OCI-LY7 (cell line): ENCODE data around the gene PRDM2. TPM values are rescaled to one million over a fixed set of nuclear protein-coding genes. Genes with fewer than 3 reads are reported as not detected.

Source experiments
- BruUV-seq: library from RNA; stranded (reverse); fragments of 400-500 nt; replicated peaks from 2 replicates; lab custom pipeline; 2021; lab: Mats Ljungman, UMichigan
- CTCF ChIA-PET: fragments of 300-600 bp; sonication (Branson Sonifier 250); formaldehyde crosslinking; loops from one replicate; lab custom pipeline; 2022; ENCODE audit warnings: antibody characterized with exemption; ENCODE audit not compliant: unreplicated experiment; lab: Charles Lee
- POLR2A ChIA-PET: fragments of 300-600 bp; sonication (Branson Sonifier 250); formaldehyde crosslinking; loops from one replicate; lab custom pipeline; 2022; ENCODE audit warnings: antibody characterized with exemption; lab: Charles Lee
- DNase-seq: peaks from one replicate; pipeline ENCODE4 v3.0.0-alpha.2; 2015; ENCODE audit warnings: low spot score
- H2AFZ ChIP-seq: fragments of 200-600 bp; sonication (generic), shearing (Covaris generic); 2 replicates; pipeline ENCODE4 v1.6.1; 2014; ENCODE audit warnings: mild to moderate bottlenecking, antibody characterized with exemption, low read length, moderate library complexity
- H3K27ac ChIP-seq: fragments of 200-600 bp; sonication (generic); 2 replicates; pipeline ENCODE4 v1.5.1; 2014; ENCODE audit warnings: mixed run types, low read depth, mild to moderate bottlenecking, moderate library complexity, low read length, inconsistent platforms; ENCODE audit not compliant: poor library complexity, severe bottlenecking
- H3K36me3 ChIP-seq: fragments of 200-600 bp; sonication (generic); 2 replicates; pipeline ENCODE4 v1.6.1; 2014; ENCODE audit warnings: mild to moderate bottlenecking, antibody characterized with exemption, low read length, moderate library complexity, mixed read lengths; ENCODE audit not compliant: insufficient read depth
- H3K4me1 ChIP-seq: fragments of 200-600 bp; sonication (generic); 2 replicates; pipeline ENCODE4 v1.5.1; 2014; ENCODE audit warnings: mild to moderate bottlenecking, low read length; ENCODE audit not compliant: insufficient read depth, poor library complexity, severe bottlenecking
- H3K4me2 ChIP-seq: fragments of 200-600 bp; sonication (generic); 2 replicates; pipeline ENCODE4 v1.6.1; 2014; ENCODE audit warnings: mild to moderate bottlenecking, low read length
- H3K4me3 ChIP-seq: fragments of 200-600 bp; sonication (generic); 2 replicates; pipeline ENCODE4 v1.5.1; 2014; ENCODE audit warnings: mild to moderate bottlenecking, low read depth, low read length; ENCODE audit not compliant: poor library complexity, severe bottlenecking
- H3K79me2 ChIP-seq: fragments of 200-600 bp; sonication (generic); 2 replicates; pipeline ENCODE4 v1.6.1; 2016; ENCODE audit warnings: low read depth, mild to moderate bottlenecking, low read length, moderate library complexity, mixed read lengths; ENCODE audit not compliant: insufficient read depth
- H3K9me2 ChIP-seq: fragments of 200-600 bp; sonication (generic); 2 replicates; pipeline ENCODE4 v1.6.1; 2016; ENCODE audit warnings: mild to moderate bottlenecking, low read length, mixed read lengths; ENCODE audit not compliant: insufficient read depth
- H3K9me3 ChIP-seq: fragments of 200-600 bp; sonication (generic); 2 replicates; pipeline ENCODE4 v1.6.1; 2014; ENCODE audit warnings: mild to moderate bottlenecking, mixed run types, low read length, mixed read lengths
- H4K20me1 ChIP-seq: fragments of 200-600 bp; sonication (generic); 2 replicates; pipeline ENCODE4 v1.6.1; 2014; ENCODE audit warnings: mild to moderate bottlenecking, antibody characterized with exemption, low read length, moderate library complexity, mixed read lengths; ENCODE audit not compliant: insufficient read depth
- EZH2phosphoT487 ChIP-seq: fragments of 200-600 bp; sonication (generic); IDR thresholded peaks from 2 replicates; pipeline ENCODE4 v1.6.1; 2018; ENCODE audit warnings: low read depth, borderline replicate concordance, mild to moderate bottlenecking, mixed run types, antibody characterized with exemption, low read length, moderate library complexity, mixed read lengths
- intact Hi-C: fragments of 100-400 bp; cut with micrococcal nuclease; formaldehyde crosslinking; loops from one replicate; pipeline ENCODE4 v1.10.0; 2022; ENCODE audit not compliant: unreplicated experiment
- total RNA-seq, 2 experiments: library from RNA; depleted of rRNA in 1 of 2; stranded (reverse); fragments of >200 nt in 1 of 2; shearing (Covaris generic) in 1 of 2; gene quantifications; 2 replicates each; pipeline ENCODE4 v1.2.3, GENCODE V29; 2014 to 2022
- TF ChIP-seq, protein P1 (sequence below): fragments of 200-600 bp; sonication (generic); conservative IDR thresholded peaks from 2 replicates; pipeline ENCODE4 v1.5.1; 2014; ENCODE audit warnings: mild to moderate bottlenecking, antibody characterized with exemption, low read length, moderate library complexity, mixed read lengths

PRDM2 gene
- total RNA-seq, 2 experiments from 2014 or later, result 38.7 to 98.2 TPM

DNA sequence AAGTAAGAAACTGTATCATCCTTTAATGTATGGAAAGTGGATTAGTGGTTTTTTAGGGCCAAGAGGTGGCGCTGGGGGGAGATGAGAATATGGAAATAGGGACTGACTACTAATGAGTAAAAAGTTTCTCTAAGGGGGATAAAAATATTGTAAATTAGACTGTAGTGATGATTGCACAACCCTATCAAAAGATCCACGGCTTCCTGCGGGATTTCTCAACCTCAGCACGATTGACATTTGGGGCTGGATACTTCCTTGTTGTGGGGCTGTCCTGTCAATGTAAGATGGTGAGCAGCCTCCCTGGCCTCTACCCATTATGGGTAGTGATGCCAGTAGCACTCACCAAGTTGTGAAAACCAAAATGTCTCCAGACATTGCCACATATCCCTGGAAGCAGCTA is 36.0 kb upstream of the PRDM2 start:
- intact Hi-C loops, result loop anchor here (2.0 kb wide), 1 partner anchor 297 kb away; no protein-coding TSS in a partner anchor
- no peaks in the 10 kb centered on the region for H3K9me3 ChIP-seq
- no peak overlapping the region for H3K4me3 ChIP-seq
- peak overlapping the region; percentile 56; the same call in 1 of the 2 replicates for H2AFZ ChIP-seq
- ChIA-PET CTCF (no interaction called here), POLR2A (no interaction called here)
- no peaks in the 10 kb centered on the region for H3K36me3 ChIP-seq
- no peaks in the 10 kb centered on the region for H3K79me2 ChIP-seq
- H3K27ac ChIP-seq, result no peak overlapping the region
- BruUV-seq, result no TSS peak
- H3K9me2 ChIP-seq, result no peaks in the 10 kb centered on the region
- TF ChIP-seq EZH2phosphoT487, result no peak
- TF ChIP-seq, protein P1, sequence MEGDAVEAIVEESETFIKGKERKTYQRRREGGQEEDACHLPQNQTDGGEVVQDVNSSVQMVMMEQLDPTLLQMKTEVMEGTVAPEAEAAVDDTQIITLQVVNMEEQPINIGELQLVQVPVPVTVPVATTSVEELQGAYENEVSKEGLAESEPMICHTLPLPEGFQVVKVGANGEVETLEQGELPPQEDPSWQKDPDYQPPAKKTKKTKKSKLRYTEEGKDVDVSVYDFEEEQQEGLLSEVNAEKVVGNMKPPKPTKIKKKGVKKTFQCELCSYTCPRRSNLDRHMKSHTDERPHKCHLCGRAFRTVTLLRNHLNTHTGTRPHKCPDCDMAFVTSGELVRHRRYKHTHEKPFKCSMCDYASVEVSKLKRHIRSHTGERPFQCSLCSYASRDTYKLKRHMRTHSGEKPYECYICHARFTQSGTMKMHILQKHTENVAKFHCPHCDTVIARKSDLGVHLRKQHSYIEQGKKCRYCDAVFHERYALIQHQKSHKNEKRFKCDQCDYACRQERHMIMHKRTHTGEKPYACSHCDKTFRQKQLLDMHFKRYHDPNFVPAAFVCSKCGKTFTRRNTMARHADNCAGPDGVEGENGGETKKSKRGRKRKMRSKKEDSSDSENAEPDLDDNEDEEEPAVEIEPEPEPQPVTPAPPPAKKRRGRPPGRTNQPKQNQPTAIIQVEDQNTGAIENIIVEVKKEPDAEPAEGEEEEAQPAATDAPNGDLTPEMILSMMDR, result peak; percentile 63
- no peak overlapping the region for H3K4me2 ChIP-seq
- H3K4me1 ChIP-seq, result peaks cover 55% of the 10 kb centered on the region
- no peak for DNase-seq
- H4K20me1 ChIP-seq, result no peaks in the 10 kb centered on the region

DNA sequence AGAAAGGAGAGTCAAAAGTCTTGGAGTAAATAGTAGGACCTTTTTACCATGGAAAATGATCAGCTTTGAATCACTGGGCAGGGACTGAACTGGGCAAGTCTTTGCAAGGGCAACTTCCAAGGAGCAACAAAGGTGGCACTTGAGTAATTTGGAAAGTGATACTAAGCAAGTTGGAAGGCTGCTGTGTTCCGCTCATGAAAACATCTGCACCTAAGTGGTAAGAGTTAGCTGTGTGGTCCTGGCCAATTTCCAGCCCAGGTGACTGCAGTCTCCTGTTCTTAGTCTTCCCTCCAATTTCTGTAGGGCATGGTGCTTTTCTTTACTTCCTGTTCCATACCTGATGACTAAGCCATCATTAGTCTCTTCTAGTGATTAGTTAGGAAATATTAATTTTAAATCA is 35.5 kb upstream of the PRDM2 start:
- Histone ChIP-seq H3K4me1 (peaks cover 55% of the 10 kb centered on the region), H3K9me2 (no peaks in the 10 kb centered on the region), H3K79me2 (no peaks in the 10 kb centered on the region), H3K36me3 (no peaks in the 10 kb centered on the region), H3K9me3 (no peaks in the 10 kb centered on the region), H3K27ac (no peak overlapping the region), H2AFZ (peak overlapping the region; percentile 56; the same call in 1 of the 2 replicates), H3K4me2 (no peak overlapping the region), H3K4me3 (no peak overlapping the region), H4K20me1 (no peaks in the 10 kb centered on the region)
- no TSS peak for BruUV-seq
- CTCF ChIA-PET, result interaction anchor here (1.0 to 2.1 kb wide), 2 partner anchors 61 to 149 kb away, joined by 3 to 8 read pairs; no protein-coding TSS in a partner anchor
- POLR2A ChIA-PET, result interaction anchor here (1.0 kb wide), 1 partner anchor 61 kb away, joined by 3 read pairs; no protein-coding TSS in a partner anchor
- no peak for TF ChIP-seq EZH2phosphoT487
- TF ChIP-seq, protein P1, result no peak
- DNase-seq, result no peak
- intact Hi-C loops, result loop anchor here (2.0 kb wide), 1 partner anchor 296 kb away; no protein-coding TSS in a partner anchor

DNA sequence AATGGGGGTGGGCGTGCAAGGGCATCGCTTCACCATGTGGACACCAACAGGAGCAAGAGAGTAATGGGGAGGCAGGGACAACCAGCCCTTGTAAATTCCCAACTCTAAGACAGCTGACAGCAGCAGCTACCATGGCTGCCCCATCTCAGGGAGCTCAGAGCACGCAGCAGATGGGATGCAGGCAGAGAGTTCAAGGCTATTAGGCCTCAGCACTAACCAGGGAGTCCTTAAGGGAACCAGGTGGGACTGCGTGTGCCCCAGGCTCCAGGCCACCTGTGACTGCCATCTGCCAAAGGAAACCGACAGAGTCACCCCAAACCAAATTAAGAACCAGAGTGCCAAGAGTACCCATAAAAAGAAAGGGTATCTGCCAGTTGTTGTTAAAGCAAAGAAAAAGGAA is 33.7 kb upstream of the PRDM2 start:
- CTCF ChIA-PET, result interaction anchor here (2.1 kb wide), 1 partner anchor 60 kb away, joined by 8 read pairs; no protein-coding TSS in a partner anchor
- no peaks in the 10 kb centered on the region for H3K36me3 ChIP-seq
- H3K79me2 ChIP-seq, result no peaks in the 10 kb centered on the region
- TF ChIP-seq, protein P1, result no peak
- no peak for TF ChIP-seq EZH2phosphoT487
- no peaks in the 10 kb centered on the region for H4K20me1 ChIP-seq
- DNase-seq, result peak; percentile 64
- intact Hi-C loops, result loop anchor here (2.0 kb wide), 1 partner anchor 34 kb away; the partner anchor contains the start of gene PRDM2
- POLR2A ChIA-PET, result interaction anchor here (0.8 to 1.9 kb wide), 2 partner anchors 62 to 66 kb away, joined by 5 to 6 read pairs; no protein-coding TSS in a partner anchor
- no peaks in the 10 kb centered on the region for H3K9me3 ChIP-seq
- H3K4me3 ChIP-seq, result peak overlapping the region; percentile 5
- H2AFZ ChIP-seq, result peak overlapping the region; percentile 62
- H3K27ac ChIP-seq, result peak overlapping the region; percentile 46
- H3K4me2 ChIP-seq, result peak overlapping the region; percentile 40
- no peaks in the 10 kb centered on the region for H3K9me2 ChIP-seq
- no TSS peak for BruUV-seq
- peaks cover 55% of the 10 kb centered on the region for H3K4me1 ChIP-seq
